Measurements from ENCODE around the gene GLIS2.

GLIS2 gene

GRCh38 chr16:4387781-4388180 is 71.9 kb downstream of the GLIS2 start:
- no peak for TF ChIP-seq CTCF (IDR thresholded peaks at IDR 0.05; ENCODE audit: borderline replicate concordance, insufficient read depth, low read depth, low read length)

GRCh38 chr16:4388271-4389021 is 72.6 kb downstream of the GLIS2 start:
- H3K4me3 ChIP-seq (ENCODE audit: low read depth, low read length), result no peak overlapping the region
- no peak for TF ChIP-seq CTCF (IDR thresholded peaks at IDR 0.05; ENCODE audit: borderline replicate concordance, insufficient read depth, low read depth, low read length)

More at GRCh38 chr16:4387781-4388180, 71.9 kb downstream of the GLIS2 start:
- no peak overlapping the region for H3K4me3 ChIP-seq (ENCODE audit: low read depth, low read length)

Measured in GM12875 (cell line).